Progenitor cell of endocrine pancreas (in vitro differentiated cells): ENCODE data around the gene EYS. TPM values are rescaled to one million over a fixed set of nuclear protein-coding genes. Genes with fewer than 3 reads are reported as not detected.

Experiments used
- DNase-seq: peaks from one replicate; pipeline ENCODE4 v3.0.0; 2021; ENCODE audit warnings: low spot score; ENCODE audit not compliant: unreplicated experiment
- H3K27ac Mint-ChIP-seq: 2 replicates; pipeline ENCODE4 v1.8.0; 2021; ENCODE audit warnings: mild to moderate bottlenecking, moderate library complexity, mixed read lengths
- H3K27me3 Mint-ChIP-seq: 2 replicates; pipeline ENCODE4 v1.8.0; 2021; ENCODE audit warnings: mixed read lengths
- H3K36me3 Mint-ChIP-seq: 2 replicates; pipeline ENCODE4 v1.8.0; 2022; ENCODE audit warnings: mixed read lengths; ENCODE audit not compliant: insufficient read depth
- H3K4me1 Mint-ChIP-seq: 2 replicates; pipeline ENCODE4 v1.8.0; 2021; ENCODE audit warnings: low read depth, mixed read lengths
- H3K4me3 Mint-ChIP-seq: 2 replicates; pipeline ENCODE4 v1.8.0; 2021; ENCODE audit warnings: low read depth, mild to moderate bottlenecking, moderate library complexity, mixed read lengths
- H3K9me3 Mint-ChIP-seq: 2 replicates; pipeline ENCODE4 v1.8.0; 2021; ENCODE audit warnings: low read depth, mixed read lengths
- CTCF ChIP-seq: fragments of 200-600 bp; sonication (generic); IDR thresholded peaks from one replicate; pipeline ENCODE4 v1.5.0; 2021; ENCODE audit warnings: antibody characterized with exemption, mild to moderate bottlenecking; ENCODE audit not compliant: unreplicated experiment
- total RNA-seq: library from RNA; stranded (reverse); gene quantifications from 2 replicates; pipeline ENCODE4 v1.2.1, GENCODE V29; 2021

EYS gene
- total RNA-seq, 1 donor from 2014 or later: 0.46 TPM

GRCh38 chr6:63862486-63863198 is 1844.4 kb downstream of the EYS start:
- no peaks in the 10 kb centered on the region for H3K27me3 Mint-ChIP-seq
- no peak overlapping the region for H3K27ac Mint-ChIP-seq
- DNase-seq: no peak
- no peaks in the 10 kb centered on the region for H3K36me3 Mint-ChIP-seq
- H3K4me3 Mint-ChIP-seq: no peak overlapping the region
- no peak for TF ChIP-seq CTCF
- H3K9me3 Mint-ChIP-seq: no peaks in the 10 kb centered on the region
- no peaks in the 10 kb centered on the region for H3K4me1 Mint-ChIP-seq

GRCh38 chr6:63859528-63859927 is 1847.5 kb downstream of the EYS start:
- Mint-ChIP-seq H3K4me1 (peaks cover 2% of the 10 kb centered on the region), H3K27ac (no peak overlapping the region), H3K27me3 (no peaks in the 10 kb centered on the region), H3K36me3 (no peaks in the 10 kb centered on the region), H3K4me3 (no peak overlapping the region), H3K9me3 (no peaks in the 10 kb centered on the region)
- TF ChIP-seq CTCF: no peak
- no peak for DNase-seq

GRCh38 chr6:63858691-63859090 is 1848.3 kb downstream of the EYS start:
- Mint-ChIP-seq H3K27ac (no peak overlapping the region), H3K27me3 (no peaks in the 10 kb centered on the region), H3K4me1 (peaks cover 2% of the 10 kb centered on the region), H3K36me3 (no peaks in the 10 kb centered on the region), H3K4me3 (no peak overlapping the region), H3K9me3 (no peaks in the 10 kb centered on the region)
- no peak for DNase-seq
- TF ChIP-seq CTCF: no peak

- no peak for DNase-seq
- no peak overlapping the region for H3K4me3 Mint-ChIP-seq
- H3K9me3 Mint-ChIP-seq: peaks cover 8% of the 10 kb centered on the region
- H3K27me3 Mint-ChIP-seq: no peaks in the 10 kb centered on the region
- peaks cover 2% of the 10 kb centered on the region for H3K4me1 Mint-ChIP-seq
- no peak overlapping the region for H3K27ac Mint-ChIP-seq
- TF ChIP-seq CTCF: no peak
- no peaks in the 10 kb centered on the region for H3K36me3 Mint-ChIP-seq
These were observed 1850.8 kb downstream of the EYS start for GRCh38 chr6:63856271-63856670.

- Mint-ChIP-seq H3K4me1 (no peaks in the 10 kb centered on the region), H3K27me3 (no peaks in the 10 kb centered on the region), H3K36me3 (no peaks in the 10 kb centered on the region), H3K4me3 (no peak overlapping the region), H3K27ac (no peak overlapping the region), H3K9me3 (peaks cover 12% of the 10 kb centered on the region)
- no peak for DNase-seq
- no peak for TF ChIP-seq CTCF
These were observed 1862.7 kb downstream of the EYS start for GRCh38 chr6:63844287-63844686.
